Measurements from ENCODE around the gene RET.
"Not testable (repeated sequence)": the region's sequence is repeated elsewhere in the genome, so short reads cannot be mapped to it uniquely, and the experiment has no call there.

RET gene

GRCh38 chr10:43138021-43138756, 61.3 kb downstream of the RET start, which contains the start of gene CSGALNACT2:
Gene CSGALNACT2, plus strand, starts transcription at chr10:43138445. Its CDS starts 16,705 bp downstream, at chr10:43155150.
- peak; percentile 84 for DNase-seq

GRCh38 chr10:43138757-43139241, 61.9 kb downstream of the RET start:
- no peak for DNase-seq

- DNase-seq, result no peak
Observed at GRCh38 chr10:43141421-43141820, 64.6 kb downstream of the RET start.

DNA sequence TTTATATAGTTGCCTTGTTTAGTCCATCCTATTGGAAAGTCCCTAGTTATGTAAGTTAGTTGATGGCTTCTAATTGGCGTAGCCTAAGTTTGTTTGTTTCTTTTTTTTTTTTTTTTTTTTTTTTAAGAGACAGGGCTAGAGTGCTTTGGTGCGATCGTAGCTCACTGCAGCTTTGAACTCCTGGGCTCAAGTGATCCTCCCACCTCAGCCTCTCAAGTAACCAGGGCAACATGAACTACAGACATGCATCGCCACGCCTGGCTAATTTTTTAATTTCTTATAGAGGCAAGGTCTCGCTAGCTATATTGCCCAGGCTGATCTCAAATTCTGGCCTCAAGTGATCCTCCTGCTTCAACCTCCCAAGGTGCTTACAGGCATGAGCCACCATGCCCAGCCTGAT, 68.4 kb downstream of the RET start:
- no peak for DNase-seq

- not testable (repeated sequence) for DNase-seq
Observed at GRCh38 chr10:43145936-43146335, 69.1 kb downstream of the RET start.

- DNase-seq, result no peak
Observed at GRCh38 chr10:43151371-43151770, 74.5 kb downstream of the RET start.

- DNase-seq, result no peak
Observed at GRCh38 chr10:43153901-43154300, 77.0 kb downstream of the RET start.

DNA sequence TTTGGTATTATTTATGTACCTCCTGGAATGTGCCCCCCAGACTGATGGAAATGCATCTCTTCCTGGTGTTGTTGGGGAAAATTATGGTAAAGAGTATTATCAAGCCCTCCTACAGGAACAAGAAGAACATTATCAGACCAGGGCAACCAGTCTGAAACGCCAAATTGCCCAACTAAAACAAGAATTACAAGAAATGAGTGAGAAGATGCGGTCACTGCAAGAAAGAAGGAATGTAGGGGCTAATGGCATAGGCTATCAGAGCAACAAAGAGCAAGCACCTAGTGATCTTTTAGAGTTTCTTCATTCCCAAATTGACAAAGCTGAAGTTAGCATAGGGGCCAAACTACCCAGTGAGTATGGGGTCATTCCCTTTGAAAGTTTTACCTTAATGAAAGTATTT, 78.4 kb downstream of the RET start:
- DNase-seq, result no peak

DNA sequence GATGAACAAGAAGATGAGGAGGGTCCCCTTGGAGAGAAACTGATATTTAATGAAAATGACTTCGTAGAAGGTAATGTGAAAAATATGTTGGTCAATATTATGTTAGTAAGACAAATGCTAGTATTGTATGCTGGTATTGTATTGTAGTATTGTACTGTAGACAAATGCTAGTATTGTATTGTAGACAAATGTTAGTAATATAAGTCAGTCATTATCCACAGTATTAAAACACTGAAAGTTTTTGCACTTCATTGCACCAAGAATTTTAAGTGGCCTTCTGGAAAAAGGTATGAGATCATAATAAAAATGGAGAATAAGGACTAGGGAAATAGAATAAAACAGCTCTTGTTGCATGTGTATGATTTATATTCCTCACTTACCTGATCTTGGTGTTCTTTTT, 78.9 kb downstream of the RET start:
- no peak for DNase-seq

DNA sequence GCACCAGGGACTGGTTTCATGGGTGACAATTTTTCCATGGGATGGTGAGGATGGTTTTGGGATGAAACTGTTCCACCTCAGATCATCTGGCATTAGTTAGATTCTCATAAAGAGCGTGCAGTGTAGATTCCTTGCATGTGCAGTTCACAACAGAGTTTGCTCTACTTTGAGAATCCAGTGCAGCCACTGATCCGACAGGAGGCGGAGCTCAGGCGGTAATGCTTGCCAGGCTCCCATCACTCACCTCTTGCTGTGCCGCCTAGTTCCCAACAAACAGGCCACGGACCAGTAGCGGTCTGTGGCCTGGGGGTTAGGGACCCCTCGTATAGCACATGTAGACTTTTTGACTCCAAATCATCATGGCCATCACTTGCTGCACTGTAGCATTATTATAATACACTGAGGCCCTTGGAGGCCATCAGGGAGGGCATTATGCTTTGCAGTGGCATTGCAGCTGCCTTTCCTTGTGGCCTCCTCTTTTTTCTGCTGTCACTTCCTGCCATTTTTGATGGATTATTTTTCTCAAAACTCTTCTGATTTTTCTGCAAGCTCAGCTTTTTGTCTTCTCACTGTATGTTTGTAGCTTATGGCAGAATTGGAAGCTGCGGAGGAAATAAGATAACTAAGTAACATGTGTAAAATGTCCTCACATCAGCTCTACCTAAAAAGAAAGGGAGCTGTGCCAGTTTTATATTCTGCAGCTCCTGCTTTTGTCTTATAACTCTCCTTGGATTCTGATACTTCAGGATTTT, 79.9 kb downstream of the RET start:
- no peak for DNase-seq

GRCh38 chr10:43158636-43159035, 81.8 kb downstream of the RET start:
- DNase-seq, result no peak

GRCh38 chr10:43160046-43160920, 83.4 kb downstream of the RET start:
- DNase-seq, result no peak

GRCh38 chr10:43160921-43161255, 84.0 kb downstream of the RET start:
- no peak for DNase-seq

- no peak for DNase-seq
Observed at GRCh38 chr10:43162604-43163003, 85.7 kb downstream of the RET start.

DNA sequence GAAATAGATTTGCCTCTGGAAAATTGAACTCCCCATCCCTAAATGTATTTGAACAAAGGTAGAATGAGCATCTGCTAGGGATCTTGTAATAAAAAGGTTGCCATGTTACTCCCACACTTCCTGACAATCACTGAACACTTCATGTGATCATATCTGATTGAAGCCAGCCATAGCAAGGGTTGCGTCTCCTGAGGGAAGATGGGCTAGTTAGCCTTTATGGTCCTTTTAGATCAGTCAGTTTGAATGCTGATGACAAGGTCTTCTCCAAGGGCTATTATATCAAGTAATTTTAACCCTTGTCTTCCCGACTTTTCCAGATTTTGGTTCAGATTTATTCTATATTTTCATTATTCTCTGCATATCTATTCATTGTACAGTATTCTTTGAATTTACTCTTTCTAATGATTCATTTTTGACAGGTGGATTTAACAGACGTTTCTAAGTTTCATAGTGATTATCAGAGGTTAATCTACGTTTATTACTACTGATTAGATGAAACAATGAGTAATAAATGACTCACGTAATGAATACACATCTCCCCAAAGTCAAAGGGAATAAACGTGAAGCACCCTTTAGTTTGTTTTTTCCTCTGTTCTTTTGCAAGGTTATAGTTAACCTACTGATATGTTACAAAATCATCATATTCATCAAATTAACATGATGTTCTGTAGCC, 89.5 kb downstream of the RET start:
- no peak for DNase-seq

DNA sequence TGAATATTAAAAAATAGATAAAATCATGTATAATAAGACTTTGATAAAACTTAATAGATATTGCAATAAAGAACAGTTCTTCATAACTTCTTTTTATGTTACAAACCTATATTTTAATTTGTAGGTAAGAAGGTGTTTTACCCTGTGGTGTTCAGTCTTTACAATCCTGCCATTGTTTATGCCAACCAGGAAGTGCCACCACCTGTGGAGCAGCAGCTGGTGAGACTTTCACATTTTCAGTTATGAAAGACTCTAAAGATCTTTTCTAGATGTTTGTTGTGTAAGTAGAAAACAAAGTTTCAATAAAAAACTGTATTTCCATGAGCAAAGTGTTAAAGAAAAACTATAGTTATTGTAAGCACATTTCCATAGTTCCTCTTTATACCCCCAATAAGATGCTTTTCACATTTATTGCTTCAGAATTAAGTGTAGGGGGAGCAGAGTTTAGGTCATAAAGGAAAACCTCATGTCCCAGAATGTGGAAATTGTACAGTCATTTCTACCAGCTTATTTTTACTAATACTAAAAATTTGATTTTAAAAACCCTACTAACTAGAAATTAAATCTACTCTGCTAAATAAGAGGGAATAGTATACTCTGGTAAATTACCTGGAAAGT, 90.1 kb downstream of the RET start:
- no peak for DNase-seq

GRCh38 chr10:43167498-43167889, 90.6 kb downstream of the RET start:
- DNase-seq, result no peak

DNA sequence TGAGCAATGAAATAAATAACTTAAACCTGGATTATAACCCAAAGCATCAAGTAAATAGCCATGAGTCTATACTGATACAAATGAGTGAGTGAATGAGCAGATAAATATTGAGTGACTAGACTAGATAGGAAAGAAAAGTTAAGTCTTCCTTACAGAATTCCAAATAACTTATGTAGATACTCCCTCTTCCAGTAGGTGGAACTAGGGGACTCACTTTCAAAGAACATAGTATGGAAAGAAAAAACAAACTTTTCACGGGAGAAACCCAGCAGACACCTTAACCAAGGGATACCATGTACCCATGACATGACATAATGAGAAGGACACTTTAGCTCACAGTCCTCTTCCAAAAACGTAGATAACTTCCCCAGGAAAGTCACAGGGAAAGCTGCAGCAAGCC, 93.6 kb downstream of the RET start:
- DNase-seq, result no peak

- no peak for DNase-seq
Observed at GRCh38 chr10:43172645-43173044, 95.8 kb downstream of the RET start.

DNA sequence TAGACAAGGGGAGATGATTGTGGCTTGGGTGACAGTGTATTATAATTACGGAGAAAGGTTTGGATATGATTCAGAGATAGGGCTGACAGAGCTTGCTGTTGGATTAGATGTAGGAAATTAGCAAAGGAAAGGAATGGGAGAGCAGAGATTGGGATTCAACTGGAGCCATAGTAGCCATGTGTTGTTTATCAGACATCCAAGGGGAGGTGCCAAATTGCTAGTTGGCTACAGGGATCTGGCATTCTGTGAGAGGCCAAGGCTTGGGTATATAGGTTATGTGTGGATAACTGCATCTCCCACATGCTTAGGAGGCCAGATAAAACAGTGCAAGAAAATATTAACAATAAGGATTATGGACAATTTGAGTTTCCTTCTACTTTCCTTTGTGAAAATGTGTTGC, 96.3 kb downstream of the RET start:
- DNase-seq, result no peak

- no peak for DNase-seq
Observed at GRCh38 chr10:43174969-43175368, 98.1 kb downstream of the RET start.

GRCh38 chr10:43176271-43176670, 99.4 kb downstream of the RET start:
- DNase-seq, result no peak
